Heart left ventricle (tissue), 13 donors: ENCODE measurements around the gene OR4A47.
"Not testable (repeated sequence)": the region's sequence is repeated elsewhere in the genome, so short reads cannot be mapped to it uniquely, and the experiment has no call there.

Experiments
- POLR2A ChIP-seq, 2 donors: fragments of 450-650 bp; IDR thresholded peaks; one replicate each; pipeline ENCODE4 v1.6.1; 2017; ENCODE audit warnings: antibody characterized with exemption in 2 of 2, mild to moderate bottlenecking in 2 of 2, moderate library complexity in 2 of 2
- TF ChIP-seq, protein P1 (sequence below), 12 donors: fragments of 200-600 bp; sonication (generic) in 4 of 12; IDR thresholded peaks; one replicate each; pipeline versions ENCODE4 v1.5.0 to v1.8.0; 2018 to 2022; ENCODE audit warnings: antibody characterized with exemption in 12 of 12, mild to moderate bottlenecking in 5 of 12
- donor health status: ischemic (EF 13 %, LVEDD 7.1; RV severe dilation, severe dysfunction).
- donor health status: DM: no; HTN: yes; CAD: no.
- donor health status: DM: no; HTN: no; CAD: no.
- donor health status: ischemic (EF 25% LVEDD 6.9; RV normal size, moderate dysfunction).
- donor health status: ischemic (EF 25% LVEDD 5.7; RV mildly dilated, moderate dysfunction).
- donor health status: ischemic (EF 35%, LVEDD 5.7; RV mildly dilated, moderate dysfunction).
- donor health status: nonischemic (EF 11% LVEDD 7.7; RV severe dilation, severe dysfunction).
- donor health status: DM: yes; HTN: yes; CAD: no.
- donor health status: PGD.
- donor health status: ischemic (EF 29% LVEDD 5.4; RV normal size, mild dysfunction).
- donor health status: nonischemic (EF 23%, LVEDD 6.1; RV moderate dilation, normal function).

DNA sequence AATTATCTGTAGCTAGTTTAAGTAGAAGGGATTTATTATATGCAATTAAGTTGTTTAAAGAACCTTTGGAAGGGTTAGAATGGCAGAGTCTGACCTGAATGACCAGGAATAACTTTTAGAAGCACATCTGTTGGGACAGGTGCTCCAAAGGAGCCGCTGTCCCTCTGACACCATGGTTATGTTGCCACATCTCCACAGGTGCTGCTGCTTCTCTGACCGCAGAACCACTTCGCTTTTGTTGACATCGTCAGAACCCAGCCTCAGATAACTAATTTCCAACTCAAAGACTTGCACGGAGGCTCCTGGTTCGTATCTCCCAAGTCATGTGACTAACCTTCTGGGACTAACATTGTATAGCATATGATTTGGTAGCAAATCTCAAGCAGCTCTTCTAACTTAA, 13.9 kb upstream of the OR4A47 start:
- TF ChIP-seq, protein P1, sequence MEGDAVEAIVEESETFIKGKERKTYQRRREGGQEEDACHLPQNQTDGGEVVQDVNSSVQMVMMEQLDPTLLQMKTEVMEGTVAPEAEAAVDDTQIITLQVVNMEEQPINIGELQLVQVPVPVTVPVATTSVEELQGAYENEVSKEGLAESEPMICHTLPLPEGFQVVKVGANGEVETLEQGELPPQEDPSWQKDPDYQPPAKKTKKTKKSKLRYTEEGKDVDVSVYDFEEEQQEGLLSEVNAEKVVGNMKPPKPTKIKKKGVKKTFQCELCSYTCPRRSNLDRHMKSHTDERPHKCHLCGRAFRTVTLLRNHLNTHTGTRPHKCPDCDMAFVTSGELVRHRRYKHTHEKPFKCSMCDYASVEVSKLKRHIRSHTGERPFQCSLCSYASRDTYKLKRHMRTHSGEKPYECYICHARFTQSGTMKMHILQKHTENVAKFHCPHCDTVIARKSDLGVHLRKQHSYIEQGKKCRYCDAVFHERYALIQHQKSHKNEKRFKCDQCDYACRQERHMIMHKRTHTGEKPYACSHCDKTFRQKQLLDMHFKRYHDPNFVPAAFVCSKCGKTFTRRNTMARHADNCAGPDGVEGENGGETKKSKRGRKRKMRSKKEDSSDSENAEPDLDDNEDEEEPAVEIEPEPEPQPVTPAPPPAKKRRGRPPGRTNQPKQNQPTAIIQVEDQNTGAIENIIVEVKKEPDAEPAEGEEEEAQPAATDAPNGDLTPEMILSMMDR (IDR thresholded peaks at IDR 0.05): not testable (repeated sequence)
- TF ChIP-seq POLR2A (IDR thresholded peaks at IDR 0.05): not testable (repeated sequence)
